Large intestine (tissue), 3 donors: Measurements from ENCODE around the gene VSTM4. TPM values are rescaled to one million over a fixed set of nuclear protein-coding genes. Genes with fewer than 3 reads are reported as not detected.
A peak's percentile ranks its signal among the peaks of the same experiment; 100 is the strongest.

Experiments used
- DNase-seq, 2 donors: peaks; one replicate each; pipeline versions ENCODE4 v3.0.0 to v3.0.0-alpha.2; 2013
- H3K27ac ChIP-seq: one replicate; pipeline ENCODE4 v1.5.1; 2013; ENCODE audit warnings: low read length
- H3K27me3 ChIP-seq: 2 replicates; pipeline ENCODE4 v1.6.1; 2013; ENCODE audit warnings: low read length; ENCODE audit not compliant: control insufficient read depth, insufficient read depth
- H3K36me3 ChIP-seq: 2 replicates; pipeline ENCODE4 v1.6.1; 2013; ENCODE audit warnings: low read length; ENCODE audit not compliant: control insufficient read depth, insufficient read depth
- H3K4me1 ChIP-seq: one replicate; pipeline ENCODE4 v1.6.1; 2013; ENCODE audit warnings: low read length; ENCODE audit not compliant: control insufficient read depth, insufficient read depth
- H3K4me3 ChIP-seq: one replicate; pipeline ENCODE4 v1.5.1; 2013; ENCODE audit warnings: low read length
- H3K9me3 ChIP-seq: one replicate; pipeline ENCODE4 v1.6.1; 2013; ENCODE audit warnings: mild to moderate bottlenecking, low read depth, low read length, moderate library complexity; ENCODE audit not compliant: control insufficient read depth
- WGBS: methylation state at CpG from one replicate; pipeline ENCODE4 v1.1.5; 2013; ENCODE audit warnings: low lambda C conversion rate; ENCODE audit not compliant: insufficient coverage; 5-methylcytosine and 5-hydroxymethylcytosine counted together
- polyA plus RNA-seq: library from polyadenylated mRNA; unstranded; fragments of 120-200 nt; gene quantifications from one replicate; pipeline ENCODE4 v1.2.1, GENCODE V29; 2013

VSTM4 gene
- polyA plus RNA-seq, 1 donor, result 10.2 TPM

GRCh38 chr10:49034925-49035324, 80.4 kb downstream of the VSTM4 start:
- no peaks in the 10 kb centered on the region for H3K4me1 ChIP-seq
- no peak overlapping the region for H3K27ac ChIP-seq
- H3K9me3 ChIP-seq, result no peaks in the 10 kb centered on the region
- no CpG with 5 or more reads among the region's 6 CpGs for WGBS
- DNase-seq, result no peak
- H3K36me3 ChIP-seq, result no peaks in the 10 kb centered on the region
- no peak overlapping the region for H3K4me3 ChIP-seq
- H3K27me3 ChIP-seq, result no peaks in the 10 kb centered on the region

GRCh38 chr10:49033939-49034338, 81.4 kb downstream of the VSTM4 start:
- 80% methylated on average over 1 of the region's 1 CpG for WGBS
- no peaks in the 10 kb centered on the region for H3K9me3 ChIP-seq
- peaks cover 2% of the 10 kb centered on the region for H3K36me3 ChIP-seq
- no peak overlapping the region for H3K4me3 ChIP-seq
- no peaks in the 10 kb centered on the region for H3K27me3 ChIP-seq
- DNase-seq, result no peak
- H3K4me1 ChIP-seq, result no peaks in the 10 kb centered on the region
- H3K27ac ChIP-seq, result no peak overlapping the region

DNA sequence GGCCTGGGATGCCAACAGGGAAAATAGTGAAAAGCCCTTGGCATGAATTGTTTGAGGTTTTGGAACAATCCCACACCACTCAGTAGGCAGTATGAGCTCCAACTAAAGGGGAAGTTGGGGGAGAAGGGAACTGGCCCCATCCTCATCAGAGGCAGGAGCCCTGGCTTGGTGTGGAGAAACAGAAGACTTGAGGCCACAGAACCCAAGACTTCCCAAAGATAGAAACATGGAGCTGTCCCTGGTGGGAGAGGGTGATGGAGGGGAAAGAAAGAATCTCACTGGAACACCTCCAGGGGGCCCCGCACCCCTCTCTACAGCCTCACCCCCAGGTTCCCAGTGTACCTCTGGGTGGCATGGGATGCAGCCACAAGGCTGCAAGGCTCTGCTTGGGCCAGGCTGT, 85.7 kb downstream of the VSTM4 start:
- Histone ChIP-seq H3K4me3 (no peak overlapping the region), H3K27me3 (no peaks in the 10 kb centered on the region), H3K4me1 (peaks cover 8% of the 10 kb centered on the region), H3K27ac (no peak overlapping the region), H3K36me3 (peaks cover 2% of the 10 kb centered on the region), H3K9me3 (no peaks in the 10 kb centered on the region)
- WGBS, result no CpG with 5 or more reads among the region's 1 CpG
- no peak for DNase-seq

- H3K36me3 ChIP-seq, result peaks cover 2% of the 10 kb centered on the region
- H3K27me3 ChIP-seq, result no peaks in the 10 kb centered on the region
- peaks cover 8% of the 10 kb centered on the region for H3K4me1 ChIP-seq
- H3K27ac ChIP-seq, result no peak overlapping the region
- no peaks in the 10 kb centered on the region for H3K9me3 ChIP-seq
- H3K4me3 ChIP-seq, result no peak overlapping the region
- no peak for DNase-seq
- 60% methylated on average over 1 of the region's 2 CpGs for WGBS
Observed at GRCh38 chr10:49028639-49029038, 86.7 kb downstream of the VSTM4 start.

DNA sequence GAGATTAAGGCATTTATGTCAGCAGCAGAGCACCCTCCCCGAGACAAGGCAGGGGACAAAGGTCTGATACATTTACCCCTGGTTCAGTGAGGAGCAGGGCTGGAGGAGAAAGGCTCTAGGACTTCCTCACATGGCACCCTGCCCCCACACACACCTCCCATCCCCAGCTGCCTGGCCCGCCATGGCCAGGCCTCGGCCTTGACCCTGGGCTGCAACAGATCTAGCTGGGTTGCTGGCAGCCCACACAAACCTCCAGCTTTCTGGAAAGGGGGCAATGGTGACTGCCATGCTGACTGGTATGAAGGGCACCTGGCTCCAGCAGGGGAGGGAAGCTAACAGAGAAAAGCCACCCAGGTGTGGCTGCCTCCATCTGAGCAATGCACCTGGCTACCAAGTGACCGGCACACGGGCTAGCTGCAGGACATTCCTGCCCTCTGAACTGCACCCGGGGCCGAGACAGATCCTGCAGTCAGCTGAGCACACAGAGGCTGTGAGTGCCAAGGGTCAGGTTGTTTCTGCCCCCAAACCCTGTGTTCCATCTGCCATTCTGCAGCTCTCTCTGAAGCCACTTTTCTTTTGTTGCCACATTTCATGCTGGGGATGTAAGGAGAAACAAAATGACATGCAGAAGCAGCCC, 89.9 kb downstream of the VSTM4 start:
- H3K27ac ChIP-seq, result no peak overlapping the region
- peak in 1 of 2 donors; percentile 57 for DNase-seq
- peaks cover 2% of the 10 kb centered on the region for H3K9me3 ChIP-seq
- H3K27me3 ChIP-seq, result no peaks in the 10 kb centered on the region
- no CpG with 5 or more reads among the region's 7 CpGs for WGBS
- H3K4me1 ChIP-seq, result peaks cover 8% of the 10 kb centered on the region
- H3K4me3 ChIP-seq, result no peak overlapping the region
- peaks cover 2% of the 10 kb centered on the region for H3K36me3 ChIP-seq

DNA sequence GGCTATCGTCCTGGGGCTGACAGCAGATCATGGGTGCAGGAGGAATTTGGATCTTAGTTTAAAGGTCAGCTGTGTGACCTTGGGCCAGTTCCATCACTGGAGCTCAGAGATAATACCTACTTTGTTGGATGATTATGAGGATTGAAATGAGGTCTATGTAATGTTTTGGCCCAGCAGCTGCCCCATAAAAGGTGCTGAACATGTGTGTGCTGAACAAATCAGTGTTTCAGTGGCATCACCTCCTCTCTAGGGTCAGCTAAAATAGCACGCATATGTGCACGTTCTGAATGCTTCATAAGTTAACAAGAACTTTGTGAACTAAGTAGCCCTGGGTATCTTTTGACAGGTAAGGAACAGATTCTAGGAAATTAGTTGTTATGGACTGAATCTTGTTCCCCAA, 90.8 kb downstream of the VSTM4 start:
- H3K4me1 ChIP-seq, result peaks cover 8% of the 10 kb centered on the region
- H3K27me3 ChIP-seq, result no peaks in the 10 kb centered on the region
- H3K27ac ChIP-seq, result peak overlapping the region; percentile 18
- no peak for DNase-seq
- H3K36me3 ChIP-seq, result no peaks in the 10 kb centered on the region
- no peak overlapping the region for H3K4me3 ChIP-seq
- peaks cover 2% of the 10 kb centered on the region for H3K9me3 ChIP-seq
- WGBS, result 90% methylated on average over 2 of the region's 3 CpGs

DNA sequence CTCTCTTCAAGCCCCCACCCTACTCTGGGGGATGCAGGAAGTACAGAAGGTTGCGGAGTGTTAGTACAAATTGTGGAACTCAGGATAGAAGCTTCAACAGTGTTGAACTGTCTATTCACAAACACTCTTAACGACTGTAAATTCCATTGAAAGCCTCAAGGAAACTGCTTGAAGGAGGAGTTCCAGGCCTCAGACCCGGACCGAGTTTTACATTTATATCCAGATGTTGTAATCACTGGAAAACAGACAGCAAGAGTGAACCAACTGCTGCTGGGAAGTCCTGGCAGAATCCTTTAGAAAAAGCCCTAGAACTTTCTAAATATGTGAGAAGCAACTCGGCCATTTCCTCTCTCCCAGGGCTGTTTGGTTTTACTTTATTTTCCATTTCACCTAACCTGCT, 91.6 kb downstream of the VSTM4 start:
- H3K4me1 ChIP-seq, result peaks cover 8% of the 10 kb centered on the region
- peak overlapping the region; percentile 18 for H3K27ac ChIP-seq
- peaks cover 2% of the 10 kb centered on the region for H3K9me3 ChIP-seq
- H3K36me3 ChIP-seq, result peaks cover 3% of the 10 kb centered on the region
- H3K4me3 ChIP-seq, result no peak overlapping the region
- WGBS, result no CpG with 5 or more reads among the region's 5 CpGs
- peak in 1 of 2 donors; percentile 29 for DNase-seq
- no peaks in the 10 kb centered on the region for H3K27me3 ChIP-seq

- Histone ChIP-seq H3K36me3 (peaks cover 5% of the 10 kb centered on the region), H3K27ac (no peak overlapping the region), H3K27me3 (no peaks in the 10 kb centered on the region), H3K4me3 (no peak overlapping the region), H3K9me3 (peaks cover 2% of the 10 kb centered on the region), H3K4me1 (peaks cover 8% of the 10 kb centered on the region)
- DNase-seq, result no peak
- 40% methylated on average over 1 of the region's 2 CpGs for WGBS
Observed at GRCh38 chr10:49023071-49023470, 92.3 kb downstream of the VSTM4 start.

DNA sequence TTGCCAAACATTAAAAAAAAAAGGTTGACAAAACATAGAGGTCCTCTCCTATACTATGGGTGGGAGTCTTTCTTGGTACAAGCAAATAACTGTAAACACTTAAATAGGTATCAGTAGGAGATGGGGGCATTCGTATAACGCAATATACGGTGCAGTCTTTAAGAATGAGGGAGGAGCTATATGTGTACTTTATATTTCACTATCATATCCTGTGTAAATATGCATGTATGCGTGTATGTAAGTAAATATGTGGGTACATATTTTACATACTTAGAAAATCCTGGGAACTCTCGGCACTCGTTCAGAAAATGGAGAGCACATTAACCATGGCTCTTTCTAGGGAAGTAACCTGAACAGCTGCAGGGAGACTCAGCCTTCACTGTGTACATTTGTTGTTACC, 93.6 kb downstream of the VSTM4 start:
- Histone ChIP-seq H3K4me1 (peaks cover 8% of the 10 kb centered on the region), H3K27me3 (no peaks in the 10 kb centered on the region), H3K27ac (no peak overlapping the region), H3K4me3 (no peak overlapping the region), H3K36me3 (peaks cover 5% of the 10 kb centered on the region), H3K9me3 (peaks cover 2% of the 10 kb centered on the region)
- no CpG with 5 or more reads among the region's 6 CpGs for WGBS
- no peak for DNase-seq

DNA sequence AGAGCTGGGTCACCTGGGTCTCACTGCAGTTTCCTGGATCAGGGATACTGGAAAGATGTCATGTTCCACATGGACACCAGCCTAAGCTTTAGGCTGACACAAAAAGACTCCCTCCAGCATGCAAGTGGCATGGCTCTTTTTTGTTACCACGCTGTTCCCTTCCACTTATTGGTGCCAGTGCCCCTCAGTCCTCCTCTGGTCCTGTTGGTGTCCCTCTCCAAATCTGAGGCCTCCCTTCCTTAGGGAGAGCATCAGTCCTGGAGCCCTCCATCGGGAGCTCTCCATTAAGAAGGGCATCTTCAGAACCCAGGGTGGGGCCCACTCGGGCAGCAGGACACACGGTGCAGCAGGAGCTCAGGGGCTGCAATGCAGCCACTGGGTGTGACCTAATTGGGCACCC, 99.6 kb downstream of the VSTM4 start:
- H3K27ac ChIP-seq, result no peak overlapping the region
- peaks cover 2% of the 10 kb centered on the region for H3K9me3 ChIP-seq
- no peak for DNase-seq
- H3K27me3 ChIP-seq, result no peaks in the 10 kb centered on the region
- H3K4me3 ChIP-seq, result no peak overlapping the region
- WGBS, result no CpG with 5 or more reads among the region's 4 CpGs
- H3K36me3 ChIP-seq, result peaks cover 9% of the 10 kb centered on the region
- peaks cover 9% of the 10 kb centered on the region for H3K4me1 ChIP-seq

DNA sequence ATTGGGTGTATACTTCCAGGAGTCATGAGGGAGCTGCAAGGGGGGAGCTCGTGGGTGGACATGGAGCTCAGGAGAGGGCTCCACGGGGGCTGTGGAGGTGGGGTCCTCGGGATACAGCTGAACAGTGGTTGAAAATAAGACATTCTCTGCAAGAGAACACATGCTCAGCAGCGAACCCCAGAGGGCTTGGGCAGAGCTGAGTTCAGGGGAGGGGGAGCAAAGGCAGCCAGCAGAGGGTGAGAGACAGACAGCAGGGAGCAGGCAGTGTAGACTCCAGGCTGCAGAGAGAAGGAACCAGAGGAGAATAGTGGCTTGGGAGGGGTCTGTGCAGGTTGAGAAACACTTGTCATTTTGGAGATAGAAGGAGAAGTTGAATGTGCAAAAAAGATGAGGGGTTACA, 102.7 kb downstream of the VSTM4 start:
- no peak overlapping the region for H3K4me3 ChIP-seq
- no peak overlapping the region for H3K27ac ChIP-seq
- H3K9me3 ChIP-seq, result no peaks in the 10 kb centered on the region
- no CpG with 5 or more reads among the region's 4 CpGs for WGBS
- no peaks in the 10 kb centered on the region for H3K27me3 ChIP-seq
- peaks cover 28% of the 10 kb centered on the region for H3K4me1 ChIP-seq
- no peak for DNase-seq
- peaks cover 3% of the 10 kb centered on the region for H3K36me3 ChIP-seq
